Smooth muscle cell of the brain vasculature (primary cell): ENCODE results near the gene ACOT8.
"Not testable (repeated sequence)": the region's sequence is repeated elsewhere in the genome, so short reads cannot be mapped to it uniquely, and the experiment has no call there.

Source experiments
- DNase-seq: peaks from one replicate; pipeline ENCODE4 v3.0.0-alpha.2; 2012; ENCODE audit warnings: low read depth, low spot score

The ACOT8 gene

DNA sequence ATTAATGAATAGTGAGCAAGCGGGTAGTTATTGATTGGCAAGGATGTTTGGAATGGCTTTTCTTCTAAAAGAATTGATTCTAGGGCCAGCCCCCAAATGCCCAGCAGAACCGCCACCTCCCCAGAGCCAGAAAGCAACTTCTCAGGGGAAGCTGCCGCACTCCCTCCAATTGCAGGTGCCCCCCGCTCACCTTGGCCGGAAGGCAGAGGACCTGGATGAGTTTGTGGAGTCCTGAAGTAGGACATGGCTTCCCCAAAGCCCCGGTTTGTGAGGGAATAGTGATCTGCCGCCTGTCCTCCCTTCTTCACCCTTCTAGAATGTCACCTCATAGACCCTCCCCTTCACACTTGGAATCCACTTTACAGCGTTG lies 30.1 kb upstream of the ACOT8 start, which contains the start of gene SPATA25:
Gene SPATA25 (minus strand): TSS at position 277 of the 370 bp plus-strand sequence. CDS start 32 bp downstream, at position 245.
- DNase-seq: no peak

DNA sequence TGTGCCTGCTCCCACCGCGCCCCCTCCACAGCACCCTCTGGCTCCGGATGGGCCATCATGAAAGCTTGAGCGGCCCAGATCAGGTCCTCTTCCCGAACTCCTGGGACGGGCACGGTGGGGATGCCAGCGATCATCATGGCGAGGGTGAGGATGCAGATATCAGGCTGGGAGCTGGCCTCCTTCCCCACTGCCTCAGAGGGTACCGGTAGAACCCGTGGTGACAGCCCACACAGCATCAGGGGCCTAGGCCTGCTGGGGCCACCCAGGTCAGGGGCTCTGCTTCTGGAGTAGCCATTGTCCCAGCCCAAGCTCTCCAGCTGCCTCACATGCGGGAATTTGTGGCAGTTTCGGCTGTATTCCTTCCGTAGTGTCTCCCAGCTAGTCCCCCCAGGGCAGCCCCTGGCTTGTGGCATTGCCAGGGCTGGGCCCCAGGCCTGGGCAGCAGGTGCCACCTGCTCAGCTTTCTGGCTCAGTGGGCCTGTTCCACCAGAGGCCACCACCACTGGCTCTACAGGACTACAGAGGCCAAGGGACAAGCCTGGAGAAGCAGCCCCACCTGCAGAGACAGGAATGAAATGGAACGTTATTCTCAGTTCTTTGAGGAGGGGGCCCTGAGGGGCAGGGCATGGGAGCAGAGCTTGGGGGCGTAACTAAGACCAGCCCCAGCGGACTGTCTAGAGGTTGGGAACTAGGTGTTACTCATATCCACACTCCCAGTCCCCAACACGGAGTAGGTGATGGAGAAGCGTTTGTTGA lies 29.6 kb upstream of the ACOT8 start:
- no peak for DNase-seq

DNA sequence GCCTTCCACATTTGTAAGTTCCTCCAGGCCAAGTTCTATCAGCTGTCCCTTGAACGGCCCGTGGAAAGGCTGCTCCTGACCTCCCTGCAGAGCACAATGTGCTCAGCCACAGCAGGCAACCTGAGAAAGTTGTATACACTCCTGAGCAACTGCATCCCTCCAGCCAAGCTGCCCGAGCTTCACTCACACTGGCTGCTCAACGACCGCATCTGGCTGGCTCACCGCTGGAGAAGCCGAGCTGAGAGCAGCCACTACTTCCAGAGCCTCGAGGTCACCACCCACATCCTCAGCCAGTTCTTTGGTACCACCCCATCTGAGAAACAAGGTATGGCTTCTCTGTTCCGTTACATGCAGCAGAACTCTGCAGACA lies 25.9 kb upstream of the ACOT8 start:
- no peak for DNase-seq

DNA sequence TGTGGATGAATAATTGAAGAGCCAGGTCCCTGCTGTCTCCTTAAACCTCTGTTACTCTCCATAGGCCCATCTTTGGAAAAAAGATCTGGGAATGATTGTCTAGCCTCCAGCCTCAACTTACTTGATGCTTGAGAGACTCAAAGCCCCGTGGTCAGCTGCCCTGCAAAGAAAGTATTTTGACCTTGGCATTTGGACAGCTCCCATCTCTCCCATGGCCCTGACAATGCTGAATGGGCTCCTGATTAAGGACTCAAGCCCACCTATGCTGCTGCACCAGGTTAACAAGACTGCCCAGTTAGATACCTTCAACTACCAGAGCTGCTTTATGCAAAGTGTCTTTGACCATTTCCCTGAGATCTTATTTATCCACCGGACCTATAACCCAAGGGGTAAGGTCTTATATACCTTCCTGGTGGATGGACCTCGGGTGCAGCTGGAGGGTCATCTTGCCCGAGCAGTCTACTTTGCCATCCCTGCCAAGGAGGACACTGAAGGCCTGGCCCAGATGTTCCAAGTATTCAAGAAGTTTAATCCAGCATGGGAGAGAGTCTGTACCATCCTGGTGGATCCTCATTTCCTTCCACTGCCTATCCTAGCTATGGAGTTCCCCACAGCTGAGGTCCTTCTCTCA lies 25.4 kb upstream of the ACOT8 start:
- DNase-seq: no peak

DNA sequence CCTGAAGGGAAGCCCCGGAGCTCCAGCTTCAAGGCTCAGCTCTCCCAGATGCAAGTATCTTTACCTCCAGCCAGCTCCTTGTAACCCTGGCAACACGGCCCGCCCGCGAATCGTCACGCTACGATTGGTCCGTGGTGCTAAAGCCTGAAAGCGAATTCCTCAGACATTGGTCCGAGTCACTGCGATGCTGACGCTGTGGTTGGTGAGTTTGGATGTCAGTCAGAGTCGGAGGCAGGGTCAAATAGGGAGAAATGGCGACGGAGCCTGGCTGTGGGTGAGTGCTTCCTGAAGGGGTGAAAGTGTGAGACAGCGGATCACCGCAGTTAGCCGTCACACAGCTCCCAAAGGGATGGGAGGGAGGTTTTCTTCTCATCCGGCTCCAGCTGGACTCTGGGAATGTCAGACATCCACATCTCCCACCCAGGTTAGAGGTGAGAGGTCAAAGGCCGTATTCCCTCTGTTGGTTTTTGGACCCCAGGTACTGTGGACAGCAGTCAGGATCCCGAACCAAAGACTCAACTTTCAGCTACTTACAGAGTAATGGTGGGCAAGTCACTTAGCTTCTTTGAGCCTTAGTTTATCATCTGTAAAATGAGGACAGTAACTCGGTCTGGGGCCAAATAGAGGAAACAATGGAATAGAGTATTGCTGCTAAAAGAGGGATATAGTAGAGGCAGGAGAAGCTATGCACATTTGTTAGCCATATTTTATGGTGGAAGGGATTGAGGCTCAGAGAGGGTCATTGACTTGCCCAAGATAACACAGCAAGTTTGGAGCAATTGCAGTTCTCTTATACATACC lies 24.0 kb upstream of the ACOT8 start, which contains the start of gene ZSWIM1:
Gene ZSWIM1 (plus strand): TSS at position 240 of the 801 bp plus-strand sequence. CDS start 1,366 bp downstream, outside the sequence.
- DNase-seq: peak; percentile 98

DNA sequence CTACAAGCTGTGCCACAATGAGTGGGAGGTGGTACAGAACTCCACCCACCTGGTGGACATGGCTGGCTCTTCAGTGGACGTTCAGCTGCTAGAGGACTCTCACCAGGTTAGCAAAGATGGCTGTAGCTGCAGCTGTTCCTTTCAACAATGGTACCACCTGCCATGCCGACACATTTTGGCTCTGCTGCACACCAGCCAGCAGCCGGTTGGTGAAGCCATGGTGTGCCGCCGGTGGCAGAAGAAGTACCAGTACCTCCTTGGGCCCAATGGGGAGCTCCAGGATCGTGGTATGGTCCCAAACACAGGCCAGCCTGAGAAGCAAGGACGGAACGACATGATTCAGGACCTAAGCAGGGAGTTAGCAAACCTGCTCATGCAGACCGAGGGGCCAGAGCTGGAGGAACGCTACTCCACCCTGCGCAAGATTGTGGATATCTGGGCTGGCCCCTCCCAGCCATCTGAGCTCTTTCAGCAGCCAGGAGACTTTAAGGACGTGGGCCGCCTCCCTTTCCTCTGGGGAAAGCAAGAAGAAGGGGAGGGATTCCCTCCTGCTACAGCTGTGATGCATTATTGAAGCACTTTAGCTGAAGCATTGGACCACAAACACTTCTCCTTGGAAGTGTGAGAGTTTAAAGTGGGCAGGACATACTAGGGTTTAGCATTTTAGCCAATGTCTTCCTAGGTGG lies 21.0 kb upstream of the ACOT8 start:
- no peak for DNase-seq

DNA sequence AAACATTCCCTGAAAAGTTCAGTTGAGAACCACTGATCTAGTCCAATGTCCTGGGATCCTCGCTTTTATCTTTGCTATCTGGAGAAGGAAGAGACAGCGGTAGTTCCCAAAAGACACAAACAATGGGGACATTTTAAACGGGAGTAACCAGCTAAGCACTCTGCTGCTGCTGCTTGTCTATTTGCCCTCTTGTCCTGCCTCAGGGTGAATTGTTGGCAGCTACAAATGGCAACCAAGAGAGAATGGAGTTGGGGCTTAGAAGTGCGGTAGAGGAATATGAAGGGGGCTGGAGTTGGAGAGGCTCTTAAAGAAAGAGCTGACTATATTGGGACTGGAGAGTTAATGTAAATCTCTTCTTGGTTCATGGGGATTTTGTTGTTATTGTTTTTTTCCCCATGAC lies 17.4 kb upstream of the ACOT8 start:
- no peak for DNase-seq

DNA sequence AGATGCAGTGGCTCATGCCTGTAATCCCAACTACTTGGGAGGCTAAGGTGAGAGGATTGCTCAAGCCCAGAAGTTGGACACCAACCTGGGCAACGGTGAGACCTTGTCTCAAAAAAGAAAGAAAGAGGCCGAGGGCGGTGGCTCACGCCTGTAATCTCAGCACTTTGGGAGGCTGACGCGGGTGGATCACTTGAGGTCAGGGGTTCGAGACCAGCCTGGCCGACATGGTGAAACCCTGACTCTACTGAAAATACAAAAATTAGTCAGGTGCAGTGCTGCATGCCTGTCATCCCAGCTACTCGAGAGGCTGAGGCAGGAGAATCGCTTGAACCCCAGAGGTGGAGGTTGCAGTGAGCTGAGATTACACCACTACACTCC lies 16.9 kb upstream of the ACOT8 start:
- not testable (repeated sequence) for DNase-seq

DNA sequence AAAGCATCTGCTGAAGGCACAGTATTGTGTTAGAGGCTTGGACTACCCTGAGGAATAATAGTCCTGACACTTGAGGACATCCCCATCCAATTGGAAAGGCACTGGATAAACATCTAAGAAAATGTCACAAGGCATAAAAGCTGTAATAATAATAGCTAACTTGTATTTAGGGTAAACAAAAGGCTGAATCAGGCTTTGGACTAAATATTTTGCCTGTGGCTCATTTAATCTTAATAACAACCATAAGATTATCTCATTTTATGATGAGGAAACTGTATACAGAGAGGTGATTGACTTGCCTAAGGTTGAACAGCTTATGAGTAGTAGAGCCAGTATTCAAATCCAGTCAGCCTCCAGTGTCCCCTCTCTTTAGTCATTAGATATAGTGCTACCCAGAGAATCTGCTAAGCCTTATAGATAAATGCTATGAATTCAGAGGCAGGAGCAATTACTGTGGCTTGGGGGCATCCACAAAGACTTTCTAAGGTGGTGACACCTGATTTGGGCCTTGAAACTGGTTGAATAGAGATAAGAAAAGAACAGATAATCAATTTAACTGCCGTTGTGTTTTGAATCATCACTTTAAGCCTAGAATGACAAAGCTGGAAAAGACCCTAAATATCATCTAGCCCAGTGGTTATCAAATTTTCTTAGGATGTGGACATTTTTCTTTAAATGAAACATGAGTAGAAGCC lies 16.4 kb upstream of the ACOT8 start:
- no peak for DNase-seq

DNA sequence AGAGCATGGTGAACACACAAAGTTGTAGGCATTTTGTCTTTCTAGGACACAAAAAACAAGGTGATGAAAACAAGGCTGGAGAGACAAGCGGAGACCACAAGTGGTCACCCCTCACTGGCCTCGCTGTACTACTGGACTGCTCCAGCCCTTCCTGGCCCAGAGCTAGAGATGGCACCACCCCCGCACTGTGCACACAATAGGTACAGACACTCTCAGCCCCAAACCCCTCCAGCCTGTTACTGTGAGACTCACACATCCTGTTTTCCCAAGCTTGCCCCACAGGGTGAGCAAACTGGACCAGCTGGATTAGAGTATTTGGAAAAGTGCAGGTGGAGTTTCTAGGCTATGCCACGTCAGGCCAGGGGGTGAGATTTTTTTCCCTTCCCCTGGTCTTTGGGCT lies 15.4 kb upstream of the ACOT8 start:
- no peak for DNase-seq

DNA sequence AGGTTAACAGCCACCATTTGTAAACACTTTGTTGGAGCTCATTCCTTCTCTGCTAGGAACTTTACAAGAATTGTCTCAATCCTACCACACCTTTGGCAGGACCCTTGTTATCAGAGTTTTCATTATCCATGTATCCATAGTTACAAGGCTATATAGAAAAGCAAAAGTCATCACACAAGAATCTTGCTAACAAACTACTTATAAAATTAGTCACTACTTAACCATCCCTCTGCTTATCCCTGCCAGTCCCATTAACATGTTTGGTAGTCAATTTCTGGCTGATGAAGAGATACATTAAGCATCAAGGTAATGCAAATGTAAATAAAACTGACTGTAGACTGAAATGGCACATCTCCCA lies 10.6 kb upstream of the ACOT8 start:
- no peak for DNase-seq

DNA sequence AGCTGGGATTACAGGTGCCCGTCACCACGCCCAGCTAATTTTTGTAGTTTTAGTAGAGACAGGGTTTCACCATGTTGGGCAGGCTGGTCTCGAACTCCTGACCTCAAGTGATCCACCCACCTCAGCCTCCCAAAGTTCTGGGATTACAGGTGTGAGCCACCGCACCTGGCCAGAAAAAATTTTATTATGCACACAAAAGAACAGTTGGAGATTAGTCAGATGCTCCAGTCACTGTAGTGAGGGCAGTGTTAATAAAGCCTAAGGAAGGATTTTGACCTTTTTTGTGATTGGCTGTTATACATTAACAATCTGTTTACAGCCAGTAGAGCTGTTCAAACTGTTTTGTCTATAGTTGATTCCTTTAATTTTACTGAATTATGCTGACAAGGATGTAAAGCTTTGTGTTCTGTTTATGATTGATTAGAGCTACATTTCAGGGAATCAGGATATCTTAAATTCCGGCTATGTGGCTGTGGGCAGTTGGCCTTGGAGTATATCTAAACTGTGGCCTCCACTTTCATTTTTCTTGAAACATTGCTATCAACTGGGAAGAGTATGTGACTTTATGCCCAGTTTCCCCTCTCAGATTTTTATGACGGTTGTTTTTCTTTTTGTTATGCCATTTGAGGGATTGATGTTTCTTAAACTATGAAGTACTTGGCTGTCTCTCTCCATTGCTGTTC lies 10.1 kb upstream of the ACOT8 start:
- no peak for DNase-seq

DNA sequence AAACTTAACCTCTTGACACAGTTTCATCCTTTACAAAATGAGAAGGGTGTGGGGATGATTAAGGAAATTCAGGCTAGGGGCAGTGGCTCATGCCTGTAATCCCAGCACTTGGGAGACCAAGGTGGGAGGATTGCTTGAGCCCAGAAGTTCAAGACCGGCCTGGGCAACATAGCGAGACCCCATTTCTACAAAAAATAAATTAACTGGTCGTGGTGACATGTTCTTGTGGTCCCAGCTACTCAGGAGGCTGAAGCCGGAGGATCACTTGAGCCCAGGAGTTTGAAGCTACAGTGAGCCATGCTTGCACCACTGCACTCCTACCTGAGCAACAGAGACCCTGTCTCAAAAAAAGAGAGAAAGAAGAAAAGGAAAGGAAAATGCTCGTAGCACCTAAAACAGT lies 9.3 kb upstream of the ACOT8 start:
- DNase-seq: no peak

DNA sequence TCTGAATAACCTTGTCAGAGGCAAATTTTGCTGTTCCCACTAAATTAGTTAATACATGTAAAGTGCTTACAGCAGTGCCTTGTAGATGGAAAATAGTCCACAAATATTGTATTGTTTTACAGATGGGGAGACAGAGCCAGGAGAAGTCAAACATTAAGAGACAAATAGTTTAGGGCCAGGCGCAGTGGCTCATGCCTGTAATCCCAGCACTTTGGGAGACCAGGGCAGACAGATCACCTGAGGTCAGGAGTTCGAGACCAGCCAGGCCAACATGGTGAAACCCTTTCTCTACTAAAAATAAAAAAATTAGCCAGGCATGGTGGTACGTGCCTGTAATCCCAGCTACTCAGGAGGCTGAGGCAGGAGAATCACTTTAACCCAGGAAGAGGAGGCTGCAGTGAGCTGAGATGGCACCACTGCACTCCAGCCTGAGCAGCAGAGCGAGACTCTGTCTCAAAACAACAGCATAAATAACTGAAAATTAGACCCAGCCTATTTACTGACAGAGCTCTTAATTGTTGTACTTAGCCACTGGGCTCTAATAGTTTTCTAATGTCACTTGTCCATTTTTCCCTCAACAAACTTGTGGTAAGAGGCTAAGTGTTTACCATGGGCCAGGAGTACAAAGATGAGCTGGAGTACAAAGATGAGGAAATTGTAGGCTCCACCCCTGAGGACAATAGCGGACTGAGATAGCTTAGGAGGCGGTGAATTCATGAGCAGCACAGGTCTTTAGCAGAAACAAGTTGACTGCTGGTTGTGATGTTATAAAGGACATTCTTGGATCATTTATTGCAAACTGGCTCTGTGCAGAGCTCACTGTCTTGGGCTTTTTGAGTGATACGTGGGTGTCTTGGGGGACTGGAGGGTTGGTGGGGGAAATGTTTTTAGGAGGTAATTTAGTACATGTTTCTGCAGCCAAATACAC lies 6.6 kb upstream of the ACOT8 start:
- no peak for DNase-seq

DNA sequence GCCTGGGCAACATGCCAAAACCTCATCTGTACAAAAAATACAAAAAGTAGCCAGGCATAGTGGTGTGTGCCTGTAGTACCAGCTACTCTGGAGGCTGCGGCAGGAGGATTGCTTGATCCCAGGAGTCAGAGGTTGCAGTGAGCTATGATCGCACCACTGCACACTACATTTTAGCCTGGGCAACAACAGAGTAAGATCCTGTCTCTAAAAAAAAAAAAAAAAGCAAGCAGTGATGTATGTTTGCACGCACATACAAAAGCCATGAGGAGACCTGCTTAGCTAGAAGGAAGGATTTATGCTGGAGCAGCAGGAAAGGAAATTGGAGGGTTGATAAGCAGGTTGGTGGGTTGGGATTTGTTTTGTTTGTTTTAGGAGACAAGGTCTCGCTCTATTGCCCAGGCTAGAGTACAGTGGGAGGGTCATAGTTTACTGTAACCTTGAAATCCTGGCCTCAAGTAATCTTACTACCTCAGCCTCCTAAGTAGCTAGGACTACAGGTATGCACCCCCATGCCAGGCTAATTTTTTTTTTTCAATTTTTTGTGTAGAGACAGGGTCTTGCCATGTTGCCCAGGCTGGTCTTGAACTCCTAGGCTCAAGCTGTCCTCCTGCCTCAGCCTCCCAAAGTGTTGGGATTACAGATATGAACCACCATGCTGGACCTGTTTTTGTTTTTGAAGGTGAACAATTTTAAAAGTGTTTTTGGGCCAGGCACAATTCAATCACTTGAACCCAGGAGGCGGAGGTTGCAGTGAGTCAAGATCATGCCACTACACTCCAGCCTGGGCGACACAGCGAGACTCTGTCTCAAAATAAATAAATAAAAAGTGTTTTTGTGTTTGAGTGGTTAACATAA lies 4.3 kb upstream of the ACOT8 start:
- no peak for DNase-seq

DNA sequence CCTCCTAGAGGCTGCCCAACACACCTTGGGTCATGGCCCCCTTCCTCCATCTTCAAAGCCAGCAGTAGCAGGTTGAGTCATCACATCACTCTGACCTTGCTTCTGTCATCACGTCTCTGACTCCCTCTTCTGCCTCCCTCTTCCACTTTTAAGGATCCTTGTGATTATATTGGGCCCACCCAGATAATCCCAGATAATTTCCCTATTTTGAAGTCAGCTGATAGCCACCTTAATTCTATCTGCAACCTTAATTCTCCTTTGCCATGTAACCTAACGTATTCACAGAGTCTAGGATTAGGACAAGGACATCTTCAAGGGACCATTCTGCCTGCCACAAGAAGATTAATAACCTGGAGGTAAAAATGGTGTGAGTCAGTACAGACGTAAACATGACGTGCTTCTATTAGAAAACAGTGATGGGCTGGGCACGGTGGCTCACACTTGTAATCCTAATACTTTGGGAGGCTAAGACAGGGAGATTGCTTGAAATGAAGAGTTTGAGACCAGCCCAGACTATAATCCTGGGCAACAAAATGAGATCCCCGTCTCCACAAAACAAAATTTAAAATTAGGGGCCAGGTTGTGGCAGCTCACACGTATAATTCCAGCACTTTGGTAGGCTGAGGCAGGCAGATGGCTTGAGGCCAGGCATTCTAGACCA lies 3.5 kb upstream of the ACOT8 start:
- DNase-seq: no peak

DNA sequence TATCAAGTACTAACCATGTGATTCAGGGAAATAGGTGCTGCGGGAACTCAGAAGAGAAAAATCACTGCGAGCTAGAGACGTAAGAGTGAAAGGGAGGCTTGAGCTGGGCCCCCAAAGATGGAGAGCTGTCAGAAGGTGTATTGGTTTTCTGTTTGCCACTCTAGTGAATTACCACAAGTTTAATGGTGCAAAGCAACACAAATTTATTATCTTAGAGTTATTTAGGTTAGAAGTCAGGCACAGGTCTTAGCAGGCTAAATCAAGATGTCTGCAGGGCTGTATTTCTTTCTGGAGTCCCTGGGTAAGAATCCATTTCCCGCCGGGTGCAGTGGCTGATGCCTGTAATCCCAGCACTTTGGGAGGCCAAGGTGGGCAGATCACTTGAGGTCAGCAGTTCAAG lies 2.7 kb upstream of the ACOT8 start:
- no peak for DNase-seq

DNA sequence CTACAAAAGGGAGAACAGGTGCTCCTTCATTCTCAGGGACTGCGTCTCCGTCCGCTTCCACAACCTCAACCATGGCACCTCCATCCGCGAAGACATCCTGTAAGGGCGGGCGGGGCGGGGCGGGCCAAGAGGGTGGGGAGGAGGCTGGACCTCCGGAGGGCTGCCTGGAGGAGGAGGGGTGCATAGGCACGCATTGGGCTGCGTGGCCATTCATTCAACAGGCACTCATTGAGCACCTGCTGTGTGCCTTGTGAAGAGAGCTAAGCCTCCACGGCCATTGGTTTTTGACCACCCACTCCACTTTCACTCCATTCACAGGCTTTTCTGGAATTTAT lies 657 bp upstream of the ACOT8 start:
- DNase-seq: no peak
